Osteoblast (primary cell): ENCODE results near the gene CLCN3. TPM values are rescaled to one million over a fixed set of nuclear protein-coding genes. Genes with fewer than 3 reads are reported as not detected.
"Not testable (repeated sequence)": the region's sequence is repeated elsewhere in the genome, so short reads cannot be mapped to it uniquely, and the experiment has no call there.

Source experiments
- DNase-seq: peaks from one replicate; pipeline ENCODE4 v3.0.0; 2011; ENCODE audit warnings: low spot score, mixed read lengths; ENCODE audit not compliant: insufficient read length; ENCODE audit errors: missing footprints
- H2AFZ ChIP-seq: 2 replicates; pipeline ENCODE4 v1.6.0; 2011; ENCODE audit warnings: mild to moderate bottlenecking, low read length
- H3K27ac ChIP-seq: 2 replicates; pipeline ENCODE4 v1.5.1; 2011; ENCODE audit warnings: mild to moderate bottlenecking, low read depth, low read length, moderate library complexity
- H3K27me3 ChIP-seq: 2 replicates; pipeline ENCODE4 v1.6.0; 2012; ENCODE audit warnings: mild to moderate bottlenecking, control low read depth, inconsistent platforms, low read length, moderate library complexity; ENCODE audit not compliant: insufficient read depth
- H3K36me3 ChIP-seq: 2 replicates; pipeline ENCODE4 v1.5.1; 2011; ENCODE audit warnings: mild to moderate bottlenecking, low read length, control low read depth, moderate library complexity; ENCODE audit not compliant: insufficient read depth
- H3K4me1 ChIP-seq: 2 replicates; pipeline ENCODE4 v1.5.1; 2011; ENCODE audit warnings: mild to moderate bottlenecking, low read length, control low read depth, moderate library complexity; ENCODE audit not compliant: insufficient read depth
- H3K4me2 ChIP-seq: 2 replicates; pipeline ENCODE4 v1.6.0; 2011; ENCODE audit warnings: mild to moderate bottlenecking, low read length; ENCODE audit not compliant: insufficient read depth
- H3K4me3 ChIP-seq: fragments of 200-600 bp; sonication (generic); 3 replicates; pipeline ENCODE4 v1.5.1; 2012; ENCODE audit warnings: mild to moderate bottlenecking, low read length, inconsistent platforms; ENCODE audit not compliant: insufficient read depth
- H3K79me2 ChIP-seq: 2 replicates; pipeline ENCODE4 v1.6.0; 2012; ENCODE audit warnings: mild to moderate bottlenecking, low read length, control low read depth, inconsistent platforms; ENCODE audit not compliant: insufficient read depth
- H3K9me3 ChIP-seq: 2 replicates; pipeline ENCODE4 v1.5.1; 2011; ENCODE audit warnings: low read depth, low read length, control low read depth
- H4K20me1 ChIP-seq: 2 replicates; pipeline ENCODE4 v1.6.0; 2012; ENCODE audit warnings: mild to moderate bottlenecking, low read length, control low read depth; ENCODE audit not compliant: insufficient read depth
- total RNA-seq: library from RNA; depleted of rRNA; stranded (reverse); fragments of >200 nt; gene quantifications from 2 replicates; pipeline ENCODE4 v1.2.3, GENCODE V29; 2012
- TF ChIP-seq, protein P1 (sequence below): IDR thresholded peaks from 2 replicates; pipeline ENCODE4 v1.5.1; 2011; ENCODE audit warnings: mild to moderate bottlenecking, low read depth, low read length, moderate library complexity; ENCODE audit errors: extremely low read depth

Gene CLCN3
- total RNA-seq, 1 donor = 32.2 TPM

DNA sequence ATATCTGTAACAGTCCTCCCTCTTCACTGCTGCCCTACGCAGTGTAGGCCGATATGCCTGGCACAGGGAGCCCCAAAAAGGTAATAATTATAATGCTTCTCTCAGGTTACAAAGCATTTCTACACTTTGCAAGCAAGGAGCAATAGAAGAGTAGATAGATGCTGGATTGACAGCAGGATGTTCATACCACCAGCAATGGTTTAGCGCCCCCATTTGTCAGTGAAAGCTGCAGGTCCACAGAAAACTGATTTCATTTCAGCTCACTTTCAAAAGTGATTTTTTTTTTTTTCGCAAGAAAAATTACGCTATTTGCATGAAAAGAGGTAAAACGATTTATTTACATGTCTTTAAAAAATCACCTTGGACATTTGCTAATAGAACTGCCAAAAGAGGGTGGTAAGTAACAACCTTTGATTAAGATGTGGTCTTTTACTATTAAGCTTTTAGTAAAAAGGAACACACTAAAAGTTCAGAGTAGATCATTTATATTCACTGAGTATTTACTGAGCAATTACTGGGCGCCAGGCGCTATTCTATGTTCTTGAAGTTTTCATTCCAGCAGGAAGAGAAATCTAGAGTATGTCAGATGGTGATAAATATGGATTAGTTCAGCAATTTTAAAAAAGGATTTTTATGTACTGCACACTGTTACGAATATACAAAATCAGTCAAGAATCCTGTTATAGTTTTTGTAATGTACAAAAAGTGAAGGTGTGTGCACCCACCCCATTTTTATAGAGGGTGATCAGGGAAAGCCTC lies 103.0 kb downstream of the CLCN3 start:
- Histone ChIP-seq H3K4me1 (peaks cover 10% of the 10 kb centered on the region), H2AFZ (no peak overlapping the region), H3K79me2 (no peaks in the 10 kb centered on the region), H4K20me1 (no peaks in the 10 kb centered on the region), H3K9me3 (no peaks in the 10 kb centered on the region), H3K4me3 (no peak overlapping the region), H3K4me2 (no peak overlapping the region), H3K27me3 (no peaks in the 10 kb centered on the region), H3K36me3 (peaks cover 10% of the 10 kb centered on the region), H3K27ac (no peak overlapping the region)
- TF ChIP-seq, protein P1, sequence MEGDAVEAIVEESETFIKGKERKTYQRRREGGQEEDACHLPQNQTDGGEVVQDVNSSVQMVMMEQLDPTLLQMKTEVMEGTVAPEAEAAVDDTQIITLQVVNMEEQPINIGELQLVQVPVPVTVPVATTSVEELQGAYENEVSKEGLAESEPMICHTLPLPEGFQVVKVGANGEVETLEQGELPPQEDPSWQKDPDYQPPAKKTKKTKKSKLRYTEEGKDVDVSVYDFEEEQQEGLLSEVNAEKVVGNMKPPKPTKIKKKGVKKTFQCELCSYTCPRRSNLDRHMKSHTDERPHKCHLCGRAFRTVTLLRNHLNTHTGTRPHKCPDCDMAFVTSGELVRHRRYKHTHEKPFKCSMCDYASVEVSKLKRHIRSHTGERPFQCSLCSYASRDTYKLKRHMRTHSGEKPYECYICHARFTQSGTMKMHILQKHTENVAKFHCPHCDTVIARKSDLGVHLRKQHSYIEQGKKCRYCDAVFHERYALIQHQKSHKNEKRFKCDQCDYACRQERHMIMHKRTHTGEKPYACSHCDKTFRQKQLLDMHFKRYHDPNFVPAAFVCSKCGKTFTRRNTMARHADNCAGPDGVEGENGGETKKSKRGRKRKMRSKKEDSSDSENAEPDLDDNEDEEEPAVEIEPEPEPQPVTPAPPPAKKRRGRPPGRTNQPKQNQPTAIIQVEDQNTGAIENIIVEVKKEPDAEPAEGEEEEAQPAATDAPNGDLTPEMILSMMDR = peak; percentile 29
- no peak for DNase-seq

DNA sequence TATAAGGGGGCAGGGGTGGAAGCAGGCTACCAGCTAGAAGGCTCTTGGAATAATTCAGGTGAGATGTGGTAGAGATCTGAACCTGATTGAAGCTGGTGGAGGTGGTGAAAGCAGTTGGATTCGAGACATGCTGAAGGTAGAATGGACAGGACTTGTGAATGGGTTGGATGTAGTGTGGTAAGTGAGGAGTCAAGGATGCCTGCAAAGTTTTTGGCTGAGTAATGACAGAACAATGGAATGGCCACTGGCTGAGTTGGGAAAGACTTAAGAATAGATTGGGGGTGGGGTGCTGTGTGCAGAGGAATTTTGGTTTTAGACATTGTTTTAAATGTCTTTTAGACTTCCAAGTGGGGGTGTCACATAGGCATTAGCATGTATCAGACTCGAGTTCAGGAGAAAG lies 103.9 kb downstream of the CLCN3 start:
- Histone ChIP-seq H2AFZ (no peak overlapping the region), H3K79me2 (no peaks in the 10 kb centered on the region), H3K9me3 (no peaks in the 10 kb centered on the region), H3K27me3 (no peaks in the 10 kb centered on the region), H3K4me2 (peak overlapping the region; percentile 8), H3K27ac (peak overlapping the region; percentile 23), H3K36me3 (peaks cover 15% of the 10 kb centered on the region), H3K4me3 (no peak overlapping the region), H3K4me1 (peaks cover 10% of the 10 kb centered on the region), H4K20me1 (no peaks in the 10 kb centered on the region)
- TF ChIP-seq, protein P1 = no peak
- DNase-seq = no peak

DNA sequence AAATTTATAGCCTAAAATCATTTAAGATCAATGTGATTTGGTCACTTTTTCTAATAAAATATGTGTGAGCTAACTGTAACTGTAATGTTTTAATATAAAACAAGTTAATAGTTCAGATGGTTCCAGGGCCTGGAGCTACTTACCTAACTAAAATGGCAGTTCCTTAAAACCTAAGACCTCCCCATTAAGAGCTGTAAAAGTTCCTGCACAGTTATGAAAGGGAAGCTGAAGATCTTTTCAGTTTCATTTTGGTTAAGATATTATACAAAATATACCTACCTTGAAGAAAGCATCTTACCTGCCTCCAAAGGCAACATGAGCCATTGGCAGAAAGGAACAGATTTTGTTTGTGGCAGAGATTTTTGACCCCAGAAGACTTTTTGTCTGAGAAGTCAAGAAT lies 107.2 kb downstream of the CLCN3 start:
- peaks cover 10% of the 10 kb centered on the region for H3K4me1 ChIP-seq
- H3K27ac ChIP-seq = no peak overlapping the region
- H3K79me2 ChIP-seq = no peaks in the 10 kb centered on the region
- TF ChIP-seq, protein P1 = no peak
- H4K20me1 ChIP-seq = no peaks in the 10 kb centered on the region
- H3K36me3 ChIP-seq = peaks cover 22% of the 10 kb centered on the region
- no peak for DNase-seq
- H3K27me3 ChIP-seq = no peaks in the 10 kb centered on the region
- no peak overlapping the region for H3K4me2 ChIP-seq
- H2AFZ ChIP-seq = no peak overlapping the region
- no peaks in the 10 kb centered on the region for H3K9me3 ChIP-seq
- H3K4me3 ChIP-seq = no peak overlapping the region

DNA sequence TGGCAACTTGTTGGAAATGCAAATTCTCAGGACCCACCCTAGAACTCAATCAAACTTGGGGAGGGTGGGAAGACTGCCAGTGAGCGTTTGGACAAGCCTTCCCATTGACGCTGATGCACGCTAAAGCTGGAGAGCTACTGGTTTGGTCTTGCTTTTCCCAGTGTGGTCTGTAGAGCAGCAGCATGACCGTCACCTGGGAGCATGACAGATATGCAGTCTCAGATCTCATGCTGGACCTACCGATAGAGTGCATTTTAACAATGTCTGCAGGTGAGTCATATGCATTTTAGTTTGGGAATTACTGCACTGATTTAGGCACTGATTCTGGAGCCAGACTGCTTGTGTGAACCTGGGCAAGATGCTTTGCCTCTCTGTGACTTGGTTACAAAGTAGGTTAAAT lies 110.2 kb downstream of the CLCN3 start:
- no peak overlapping the region for H2AFZ ChIP-seq
- H3K4me3 ChIP-seq = no peak overlapping the region
- H3K36me3 ChIP-seq = peaks cover 25% of the 10 kb centered on the region
- H3K27ac ChIP-seq = no peak overlapping the region
- TF ChIP-seq, protein P1 = no peak
- no peaks in the 10 kb centered on the region for H4K20me1 ChIP-seq
- no peak for DNase-seq
- H3K9me3 ChIP-seq = no peaks in the 10 kb centered on the region
- H3K4me1 ChIP-seq = no peaks in the 10 kb centered on the region
- no peaks in the 10 kb centered on the region for H3K27me3 ChIP-seq
- H3K4me2 ChIP-seq = no peak overlapping the region
- H3K79me2 ChIP-seq = no peaks in the 10 kb centered on the region

DNA sequence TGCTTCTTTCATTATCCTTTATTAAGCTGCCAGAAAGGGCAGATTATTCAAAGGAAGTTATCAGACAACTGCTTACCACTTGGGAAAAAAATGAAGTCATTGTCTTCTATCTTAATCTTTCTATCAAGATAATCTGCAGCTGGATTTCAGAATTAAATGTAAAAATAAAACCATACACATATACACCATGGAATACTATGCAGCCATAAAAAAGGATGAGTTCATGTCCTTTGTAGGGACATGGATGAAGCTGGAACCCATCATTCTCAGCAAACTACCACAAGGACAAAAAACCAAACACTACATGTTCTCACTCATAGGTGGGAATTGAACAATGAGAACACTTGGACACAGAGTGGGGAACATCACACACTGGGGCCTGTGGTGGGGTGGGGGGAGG lies 118.2 kb downstream of the CLCN3 start:
- not testable (repeated sequence) for H3K9me3 ChIP-seq, H3K4me1 ChIP-seq, H4K20me1 ChIP-seq, DNase-seq, H3K4me2 ChIP-seq, H3K4me3 ChIP-seq, H3K27me3 ChIP-seq, H3K79me2 ChIP-seq, H3K27ac ChIP-seq, H2AFZ ChIP-seq
- peaks cover 12% of the 10 kb centered on the region for H3K36me3 ChIP-seq
